HG03159 (cell line): ENCODE measurements around the gene LELP1.
"Not testable (repeated sequence)": the region's sequence is repeated elsewhere in the genome, so short reads cannot be mapped to it uniquely, and the experiment has no call there.

Experiments
- ATAC-seq: cut with Tn5 transposase; IDR thresholded peaks from one replicate; pipeline ENCODE4 v1.9.1; 2021; ENCODE audit warnings: mild to moderate bottlenecking, moderate library complexity; ENCODE audit not compliant: unreplicated experiment

Gene LELP1

GRCh38 chr1:153228491-153228890 is 25.3 kb downstream of the LELP1 start:
- ATAC-seq = no peak

- ATAC-seq = not testable (repeated sequence)
Measured at GRCh38 chr1:153229076-153229829, 26.0 kb downstream of the LELP1 start.

GRCh38 chr1:153231363-153231762 is 28.1 kb downstream of the LELP1 start:
- ATAC-seq = no peak

GRCh38 chr1:153231785-153232184 is 28.6 kb downstream of the LELP1 start:
- no peak for ATAC-seq

GRCh38 chr1:153232553-153232952 is 29.3 kb downstream of the LELP1 start:
- ATAC-seq = no peak

GRCh38 chr1:153233448-153233847 is 30.2 kb downstream of the LELP1 start:
- no peak for ATAC-seq

GRCh38 chr1:153238527-153238926 is 35.3 kb downstream of the LELP1 start:
- ATAC-seq = no peak

GRCh38 chr1:153242160-153242559 is 38.9 kb downstream of the LELP1 start:
- no peak for ATAC-seq

- no peak for ATAC-seq
Measured at GRCh38 chr1:153245466-153245865, 42.2 kb downstream of the LELP1 start.

- no peak for ATAC-seq
Measured at GRCh38 chr1:153246018-153246417, 42.8 kb downstream of the LELP1 start.

GRCh38 chr1:153246825-153247224 is 43.6 kb downstream of the LELP1 start:
- ATAC-seq = no peak

- no peak for ATAC-seq
Measured at GRCh38 chr1:153248176-153248879, 45.1 kb downstream of the LELP1 start.

- ATAC-seq = no peak
Measured at GRCh38 chr1:153250166-153250565, 46.9 kb downstream of the LELP1 start.

GRCh38 chr1:153251087-153251486 is 47.9 kb downstream of the LELP1 start:
- ATAC-seq = no peak

- ATAC-seq = no peak
Measured at GRCh38 chr1:153251562-153251961, 48.3 kb downstream of the LELP1 start.

GRCh38 chr1:153251988-153252387 is 48.8 kb downstream of the LELP1 start:
- no peak for ATAC-seq

- ATAC-seq = no peak
Measured at GRCh38 chr1:153253076-153253475, 49.8 kb downstream of the LELP1 start.

GRCh38 chr1:153253693-153254092 is 50.5 kb downstream of the LELP1 start:
- no peak for ATAC-seq
